Measurements from ENCODE around the gene IL1RAPL1.

Gene IL1RAPL1

GRCh38 chrX:28586981-28587551, at the start of gene IL1RAPL1:
IL1RAPL1 (plus strand) TSS chrX:28587446.
- peak; percentile 62 for TF ChIP-seq CTCF (conservative IDR thresholded peaks at IDR 0.05)
- H3K27ac ChIP-seq = peak within 1 kb of the TSS; percentile 51

- TF ChIP-seq CTCF (conservative IDR thresholded peaks at IDR 0.05) = no peak
These were observed 44.5 kb upstream of the IL1RAPL1 start for GRCh38 chrX:28542791-28543190.

GRCh38 chrX:28549838-28550237, 37.4 kb upstream of the IL1RAPL1 start:
- TF ChIP-seq CTCF (conservative IDR thresholded peaks at IDR 0.05) = no peak
- no peak overlapping the region for H3K27ac ChIP-seq

More at GRCh38 chrX:28542791-28543190, 44.5 kb upstream of the IL1RAPL1 start:
- H3K27ac ChIP-seq = no peak overlapping the region

GRCh38 chrX:28550331-28550872, 36.8 kb upstream of the IL1RAPL1 start:
- TF ChIP-seq CTCF (conservative IDR thresholded peaks at IDR 0.05) = no peak
- H3K27ac ChIP-seq = no peak overlapping the region

- no peak for TF ChIP-seq CTCF (conservative IDR thresholded peaks at IDR 0.05)
- no peak overlapping the region for H3K27ac ChIP-seq
These were observed 34.9 kb upstream of the IL1RAPL1 start for GRCh38 chrX:28552322-28552721.

GRCh38 chrX:28552882-28553829, 34.1 kb upstream of the IL1RAPL1 start:
- TF ChIP-seq CTCF (conservative IDR thresholded peaks at IDR 0.05) = no peak
- no peak overlapping the region for H3K27ac ChIP-seq

- no peak for TF ChIP-seq CTCF (conservative IDR thresholded peaks at IDR 0.05)
- H3K27ac ChIP-seq = no peak overlapping the region
These were observed 11.1 kb upstream of the IL1RAPL1 start for GRCh38 chrX:28576117-28576516.

All from VCaP (cell line).